Pancreas (tissue), 10 donors: ENCODE measurements around the gene RNF123. TPM values are rescaled to one million over a fixed set of nuclear protein-coding genes. Genes with fewer than 3 reads are reported as not detected.

Source experiments
- ATAC-seq, 4 donors: fragments of 200-7000 bp; cut with Tn5 transposase; one replicate each; pipeline versions ENCODE4 v1.8.0 to v1.9.1; 2020; ENCODE audit warnings: mild to moderate bottlenecking in 4 of 4, moderate library complexity in 4 of 4
- DNase-seq, 6 donors: peaks; one replicate each; pipeline ENCODE4 v3.0.0-alpha.2; 2020
- FAIRE-seq: peaks from 2 replicates; lab custom pipeline; 2012; peaks lifted over from hg19 to GRCh38; lab: Jason Lieb, UNC
- H3K27ac ChIP-seq, 4 donors: fragments of 200-600 bp; sonication (generic); 1 replicate in 3 of 4; 2 replicates in 1 of 4; pipeline versions ENCODE4 v1.5.0 to v1.8.0; 2020
- H3K27me3 ChIP-seq, 4 donors: fragments of 200-600 bp; one replicate each; pipeline ENCODE4 v1.8.0; 2021
- H3K36me3 ChIP-seq, 3 donors: fragments of 200-600 bp; sonication (generic) in 1 of 3; one replicate each; pipeline versions ENCODE4 v1.5.0 to v1.8.0; 2020 to 2021
- H3K4me1 ChIP-seq, 3 donors: fragments of 200-600 bp; one replicate each; pipeline ENCODE4 v1.8.0; 2021
- H3K4me3 ChIP-seq, 4 donors: fragments of 200-600 bp; sonication (generic) in 2 of 4; one replicate each; pipeline versions ENCODE4 v1.5.0 to v1.8.0; 2020 to 2021
- H3K9me3 ChIP-seq, 4 donors: fragments of 200-600 bp; one replicate each; pipeline ENCODE4 v1.8.0; 2021
- WGBS, 2 donors: extraction: QIAGEN DNeasy Blood & Tissue Kit; methylation state at CpG; one replicate each; pipeline ENCODE4 v1.1.7; 2013; 5-methylcytosine and 5-hydroxymethylcytosine counted together
- intact Hi-C, 3 donors: fragments of 100-400 bp; cut with DNase I; formaldehyde crosslinking; loops; one replicate each; pipeline versions ENCODE4 v1.11.1 to v1.14.2; 2022
- polyA plus RNA-seq, 2 donors: library from polyadenylated mRNA; stranded (reverse); fragments of 200-250 nt; gene quantifications; one replicate each; pipeline ENCODE4 v1.2.3, GENCODE V29; 2013
- total RNA-seq, 6 donors: library from RNA; stranded (reverse); fragmentation: NEBNext Ultra II Directional in 4 of 6; extraction: Animal tissue kit (Norgen Biotek cat#: 25700) in 4 of 6; gene quantifications; one replicate each; pipeline versions ENCODE4 v1.2.1 to v1.2.4, GENCODE V29; 2021 to 2023
- TF ChIP-seq, protein P1 (sequence below), 4 donors: fragments of 200-600 bp; sonication (generic) in 3 of 4; IDR thresholded peaks; one replicate each; pipeline versions ENCODE4 v1.5.0 to v1.8.0; 2021; ENCODE audit warnings: antibody characterized with exemption in 4 of 4
- donor health status: healthy with polysubstance abuse.
- donor health status: DM: no; HTN: no; CAD: no; lungs with moderate emphysema.
- donor health status: DM: no; HTN: no; CAD: no.
- donor health status: control.
- donor health status: control.
- donor health status: Bipolar disorder and iron deficiency.
- donor health status: DM: yes; HTN: yes; CAD: no.
- donor health status: DM: no; HTN: no; CAD: no.
- donor health status: DM: no; HTN: no; CAD: no.
- donor health status: DM: yes; HTN: yes; CAD: no.

The RNF123 gene
- total and polyA plus RNA-seq, 8 donors = 13.5 to 27.6 (median 20.6) TPM

DNA sequence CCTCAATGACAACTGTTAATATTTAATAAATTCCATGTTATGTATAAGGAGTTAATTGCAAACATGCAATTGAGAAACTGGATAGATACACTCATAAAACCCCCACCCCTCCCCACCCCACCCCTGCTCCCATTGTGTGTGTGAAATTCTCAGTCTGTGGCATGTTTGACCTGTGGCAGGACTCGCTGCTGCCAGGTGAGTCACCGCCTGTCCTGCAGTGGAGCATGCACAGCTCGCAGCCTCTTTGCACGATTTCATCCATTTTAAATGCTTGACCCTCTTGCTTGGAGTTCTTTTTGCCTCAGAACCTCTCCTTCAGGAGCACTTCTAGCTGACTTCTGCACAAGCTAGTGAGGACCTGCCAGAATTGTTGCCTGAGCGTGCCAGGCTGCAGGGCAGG, 20.5 kb upstream of the RNF123 start:
- intact Hi-C loops = loop anchor here in 1 of 3 donors (5.0 kb wide), 1 partner anchor 127 kb away; no protein-coding TSS in a partner anchor
- ATAC-seq (no peak), FAIRE-seq (no peak), DNase-seq (peak in 1 of 6 donors; percentile 60)
- H3K9me3 ChIP-seq = no peaks in the 10 kb centered on the region
- no peak overlapping the region for H3K4me3 ChIP-seq
- no peaks in the 10 kb centered on the region for H3K36me3 ChIP-seq
- no peaks in the 10 kb centered on the region for H3K27me3 ChIP-seq
- H3K4me1 ChIP-seq = peaks cover 0 to 15% (median 10%) of the 10 kb centered on the region in 3 donors
- WGBS, 2 donors = 32 to 37% methylated on average over 5 of the region's 5 CpGs
- TF ChIP-seq, protein P1, sequence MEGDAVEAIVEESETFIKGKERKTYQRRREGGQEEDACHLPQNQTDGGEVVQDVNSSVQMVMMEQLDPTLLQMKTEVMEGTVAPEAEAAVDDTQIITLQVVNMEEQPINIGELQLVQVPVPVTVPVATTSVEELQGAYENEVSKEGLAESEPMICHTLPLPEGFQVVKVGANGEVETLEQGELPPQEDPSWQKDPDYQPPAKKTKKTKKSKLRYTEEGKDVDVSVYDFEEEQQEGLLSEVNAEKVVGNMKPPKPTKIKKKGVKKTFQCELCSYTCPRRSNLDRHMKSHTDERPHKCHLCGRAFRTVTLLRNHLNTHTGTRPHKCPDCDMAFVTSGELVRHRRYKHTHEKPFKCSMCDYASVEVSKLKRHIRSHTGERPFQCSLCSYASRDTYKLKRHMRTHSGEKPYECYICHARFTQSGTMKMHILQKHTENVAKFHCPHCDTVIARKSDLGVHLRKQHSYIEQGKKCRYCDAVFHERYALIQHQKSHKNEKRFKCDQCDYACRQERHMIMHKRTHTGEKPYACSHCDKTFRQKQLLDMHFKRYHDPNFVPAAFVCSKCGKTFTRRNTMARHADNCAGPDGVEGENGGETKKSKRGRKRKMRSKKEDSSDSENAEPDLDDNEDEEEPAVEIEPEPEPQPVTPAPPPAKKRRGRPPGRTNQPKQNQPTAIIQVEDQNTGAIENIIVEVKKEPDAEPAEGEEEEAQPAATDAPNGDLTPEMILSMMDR (IDR thresholded peaks at IDR 0.05) = no peak
- no peak overlapping the region for H3K27ac ChIP-seq

DNA sequence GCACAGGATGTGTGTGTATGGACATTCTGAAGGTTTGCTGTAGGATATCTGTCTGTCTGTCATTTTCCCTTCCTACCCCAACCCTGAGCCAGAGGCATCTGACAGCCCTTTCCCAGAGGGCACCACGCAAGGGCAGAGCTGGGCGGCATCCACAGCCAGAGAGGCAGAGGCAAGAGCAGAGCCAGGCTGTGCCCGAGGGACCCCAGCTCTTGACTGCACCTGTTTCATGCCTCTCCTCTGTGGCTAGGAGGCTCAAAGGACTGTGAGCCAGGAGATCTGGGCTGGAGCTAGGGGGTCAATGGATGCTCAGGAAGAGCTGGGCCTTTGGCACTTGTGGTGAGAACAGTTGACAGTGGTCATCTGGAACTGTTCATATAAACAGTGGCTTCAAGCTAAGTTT, 20.0 kb upstream of the RNF123 start:
- intact Hi-C loops = loop anchor here in 1 of 3 donors (5.0 kb wide), 1 partner anchor 127 kb away; no protein-coding TSS in a partner anchor
- Histone ChIP-seq H3K36me3 (no peaks in the 10 kb centered on the region), H3K4me3 (no peak overlapping the region), H3K4me1 (peaks cover 0 to 15% (median 10%) of the 10 kb centered on the region in 3 donors), H3K27ac (no peak overlapping the region), H3K9me3 (no peaks in the 10 kb centered on the region), H3K27me3 (no peaks in the 10 kb centered on the region)
- no peak for FAIRE-seq
- DNase-seq = no peak
- 60 to 68% methylated on average over 3 of the region's 3 CpGs for WGBS, 2 donors
- ATAC-seq = no peak
- TF ChIP-seq, protein P1 (IDR thresholded peaks at IDR 0.05) = no peak

DNA sequence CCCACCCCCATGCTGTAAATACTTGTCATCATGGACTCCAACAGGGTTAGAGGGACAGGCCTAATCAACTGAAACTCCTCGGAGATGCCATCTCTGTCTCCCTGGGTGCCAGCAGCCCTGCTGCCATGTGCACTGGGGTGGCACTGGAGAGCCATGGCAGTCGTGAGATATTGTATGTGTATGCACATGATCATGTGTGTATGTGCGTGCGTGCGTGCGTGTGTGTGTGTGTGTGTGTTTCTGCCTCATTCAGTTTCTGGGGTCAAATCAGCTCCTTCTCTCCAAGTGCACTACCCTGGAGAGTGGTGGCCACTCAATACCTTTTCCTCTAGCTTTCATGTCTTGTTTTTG, 18.4 kb upstream of the RNF123 start:
- Histone ChIP-seq H3K36me3 (no peaks in the 10 kb centered on the region), H3K4me3 (no peak overlapping the region), H3K9me3 (no peaks in the 10 kb centered on the region), H3K27me3 (no peaks in the 10 kb centered on the region), H3K4me1 (peaks cover 6 to 22% (median 10%) of the 10 kb centered on the region in 3 donors), H3K27ac (no peak overlapping the region)
- no peak for DNase-seq
- intact Hi-C loops = loop anchor here in 1 of 3 donors (5.0 kb wide), 1 partner anchor 134 kb away; no protein-coding TSS in a partner anchor
- WGBS, 2 donors = 67% methylated on average over 6 of the region's 6 CpGs
- TF ChIP-seq, protein P1 (IDR thresholded peaks at IDR 0.05) = no peak
- no peak for ATAC-seq
- no peak for FAIRE-seq

DNA sequence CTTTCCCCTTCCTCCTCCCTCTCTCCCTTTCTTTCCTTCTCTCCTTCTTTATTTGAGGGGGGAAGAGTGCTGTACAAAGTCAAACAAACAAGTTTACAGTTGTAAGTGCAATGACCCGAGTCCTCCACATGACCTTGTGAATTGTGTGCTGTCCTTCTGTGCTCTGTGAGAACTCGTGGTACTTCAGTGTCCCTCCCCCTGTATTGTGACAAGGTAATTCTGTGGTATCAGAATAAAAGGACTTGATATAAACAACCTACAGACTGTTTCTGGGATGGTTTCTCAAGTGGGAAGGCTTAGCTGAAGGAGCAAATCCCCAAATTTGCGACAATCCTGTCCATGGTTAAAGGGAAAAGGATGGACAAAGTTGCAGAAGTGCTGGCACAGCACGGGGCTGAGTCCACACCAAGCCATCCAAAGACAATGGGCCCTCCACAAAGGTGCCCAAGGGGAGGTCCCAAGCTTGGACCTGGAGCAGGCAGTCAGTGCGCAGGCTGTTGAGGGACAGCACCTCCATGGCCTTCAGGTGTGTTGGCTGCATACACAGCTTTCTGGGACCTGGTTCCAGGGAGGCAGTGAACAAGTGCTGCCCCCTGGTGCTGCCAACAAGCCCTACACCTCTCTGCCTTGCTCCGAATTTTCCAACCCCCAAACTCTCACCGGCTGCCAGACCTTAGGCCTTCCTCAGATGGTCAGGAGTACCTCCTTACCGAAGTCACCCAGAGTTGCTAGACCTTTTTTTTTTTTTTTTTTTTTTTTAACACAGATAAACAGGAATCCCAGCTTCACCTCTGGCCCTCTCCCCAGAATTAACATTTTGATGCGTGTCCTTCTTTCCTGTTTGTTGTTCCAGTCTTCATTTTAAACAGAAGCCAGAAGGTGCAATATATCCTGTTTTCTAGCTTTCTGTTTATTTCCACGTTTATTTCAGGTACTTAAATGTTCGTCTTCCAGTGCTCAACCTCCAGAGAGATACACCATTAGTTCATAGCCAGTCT, 17.8 kb upstream of the RNF123 start:
- H3K27ac ChIP-seq = no peak overlapping the region
- no peak for FAIRE-seq
- H3K4me1 ChIP-seq = peaks cover 6 to 19% (median 10%) of the 10 kb centered on the region in 3 donors
- TF ChIP-seq, protein P1 (IDR thresholded peaks at IDR 0.05) = peak; percentile 42 to 72 (median 64)
- intact Hi-C loops = loop anchor here in 1 of 3 donors (5.0 kb wide), 1 partner anchor 134 kb away; no protein-coding TSS in a partner anchor
- peak; percentile 35 to 59 (median 56) for ATAC-seq
- H3K4me3 ChIP-seq = no peak overlapping the region
- H3K9me3 ChIP-seq = no peaks in the 10 kb centered on the region
- H3K36me3 ChIP-seq = peaks cover 0 to 6% (median 0%) of the 10 kb centered on the region in 3 donors
- WGBS, 2 donors = 27 to 31% methylated on average over 11 of the region's 11 CpGs
- no peaks in the 10 kb centered on the region for H3K27me3 ChIP-seq
- peak in 5 of 6 donors; percentile 74 to 90 (median 83) for DNase-seq
